ENCODE results near the gene EFCAB8.
"Not testable (repeated sequence)": the region's sequence is repeated elsewhere in the genome, so short reads cannot be mapped to it uniquely, and the experiment has no call there.

The EFCAB8 gene

GRCh38 chr20:32974204-32975064, 115.7 kb downstream of the EFCAB8 start:
- DNase-seq, result not testable (repeated sequence)

DNA sequence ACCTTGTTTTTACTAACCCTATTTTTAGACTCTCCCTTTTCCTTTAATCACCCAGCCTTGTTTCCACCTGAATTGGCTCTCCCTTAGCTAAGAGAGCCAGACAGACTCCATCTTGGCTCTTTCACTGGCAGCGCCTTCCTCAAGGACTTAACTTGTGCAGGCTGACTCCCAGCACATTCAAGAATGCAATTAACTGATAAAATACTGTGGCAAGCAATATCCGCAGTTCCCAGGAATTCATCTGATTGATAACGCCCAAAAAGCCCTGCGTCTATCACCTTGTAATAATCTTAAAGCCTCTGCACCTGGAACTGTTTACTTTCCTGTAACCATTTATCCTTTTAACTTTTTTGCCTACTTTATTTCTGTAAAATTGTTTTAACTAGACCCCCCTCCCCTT, 116.4 kb downstream of the EFCAB8 start:
- DNase-seq, result not testable (repeated sequence)

- DNase-seq, result no peak
Measured at GRCh38 chr20:32975698-32976674, 117.3 kb downstream of the EFCAB8 start.

DNA sequence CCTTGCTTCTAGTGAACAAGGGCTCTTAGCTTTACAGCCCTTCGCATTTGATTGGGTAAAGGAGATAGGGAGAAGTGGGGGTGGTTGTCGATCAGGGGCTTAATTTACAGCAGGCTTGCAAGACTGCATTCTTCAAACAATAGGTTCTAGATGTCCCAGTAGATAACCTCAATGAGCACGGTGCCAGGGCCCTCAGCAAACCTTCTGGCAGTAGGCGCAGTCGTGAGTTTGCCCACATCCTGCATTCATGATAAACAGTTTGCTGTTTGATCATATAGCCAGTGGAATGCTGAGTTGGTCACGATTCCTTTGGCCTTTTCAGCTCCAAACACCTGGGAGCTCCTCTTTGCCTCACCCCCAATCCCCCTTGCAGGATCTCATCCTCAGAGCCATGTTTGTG, 118.0 kb downstream of the EFCAB8 start:
- DNase-seq, result no peak

- no peak for DNase-seq
Measured at GRCh38 chr20:32977281-32978008, 118.7 kb downstream of the EFCAB8 start.

GRCh38 chr20:32978009-32978335, 119.2 kb downstream of the EFCAB8 start:
- no peak for DNase-seq

- DNase-seq, result no peak
Measured at GRCh38 chr20:32979201-32979998, 120.7 kb downstream of the EFCAB8 start.

- no peak for DNase-seq
Measured at GRCh38 chr20:32980131-32980941, 121.6 kb downstream of the EFCAB8 start.

GRCh38 chr20:32980990-32981389, 122.3 kb downstream of the EFCAB8 start:
- DNase-seq, result no peak

GRCh38 chr20:32982617-32983458, 124.1 kb downstream of the EFCAB8 start:
- DNase-seq, result no peak

DNA sequence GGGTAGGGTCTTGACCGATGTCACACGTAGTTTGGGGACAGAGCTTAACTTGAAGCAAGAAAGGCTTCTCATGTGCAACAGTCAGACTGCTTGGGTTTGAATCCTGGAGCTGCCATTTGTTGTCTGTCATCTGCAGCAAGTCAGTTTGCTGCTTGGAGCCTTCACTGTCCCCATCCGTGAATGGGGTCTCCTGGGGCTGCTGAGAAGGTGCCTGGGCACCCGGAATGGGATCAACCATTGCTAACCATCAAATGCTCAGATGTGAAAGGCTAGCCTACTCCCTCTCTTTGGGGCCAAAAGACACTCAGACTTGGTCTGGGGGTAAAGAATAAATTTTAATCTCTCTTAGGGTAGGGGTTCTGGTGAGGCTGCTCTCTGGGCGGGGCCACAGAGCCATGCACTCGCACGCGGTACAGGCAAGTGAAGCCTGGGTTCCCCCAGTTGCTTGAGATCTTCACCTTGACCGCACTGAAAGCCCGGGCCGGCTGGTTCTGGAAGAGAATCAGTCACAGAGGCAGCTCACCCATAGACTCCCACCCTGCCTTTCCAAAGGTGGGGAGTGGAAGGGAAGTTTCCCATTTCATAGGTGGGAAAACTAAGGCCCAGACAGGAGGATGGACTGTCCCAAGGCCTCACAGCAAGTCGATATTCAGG, 124.9 kb downstream of the EFCAB8 start:
- no peak for DNase-seq

DNA sequence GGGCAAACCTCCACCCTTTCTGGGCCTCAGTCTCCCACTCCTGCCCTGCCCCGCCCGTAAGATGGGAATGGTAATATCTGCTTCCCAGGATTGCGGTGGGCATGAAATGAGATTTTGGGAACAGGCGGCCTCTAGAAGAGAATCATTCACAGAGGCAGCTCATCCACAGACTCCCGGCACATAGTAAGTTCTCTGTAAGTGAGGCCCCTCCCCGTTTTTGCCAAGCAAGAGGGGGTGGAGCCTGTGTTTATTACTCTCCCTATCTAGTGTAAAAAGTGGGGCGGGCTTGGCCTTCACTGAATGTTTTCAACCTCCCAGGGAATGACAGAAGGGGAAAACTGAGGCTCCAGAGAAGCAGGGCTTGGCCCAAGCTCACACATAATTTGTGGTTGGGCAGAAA, 125.5 kb downstream of the EFCAB8 start:
- DNase-seq, result no peak

GRCh38 chr20:32984631-32985354, 126.1 kb downstream of the EFCAB8 start:
- DNase-seq, result no peak

DNA sequence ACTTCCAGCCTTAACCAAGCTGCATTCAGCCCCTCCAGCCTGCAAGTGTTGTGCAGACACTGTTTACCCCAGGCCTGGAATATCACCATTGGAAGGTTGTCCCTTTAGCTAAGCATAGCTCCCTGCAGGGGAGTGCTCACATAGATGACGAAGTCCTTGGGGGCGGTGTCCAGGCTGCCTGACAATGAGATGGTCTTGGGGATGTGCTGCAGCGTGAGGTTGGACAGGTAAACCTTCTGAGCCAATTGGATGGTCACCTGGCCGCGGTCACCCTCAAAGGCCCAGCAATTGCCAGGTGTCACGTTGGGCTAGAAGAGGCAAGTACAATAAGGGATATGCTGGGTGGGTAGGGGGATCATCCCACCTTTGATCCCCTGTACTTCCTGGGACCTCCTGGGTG, 126.9 kb downstream of the EFCAB8 start:
- DNase-seq, result no peak

DNA sequence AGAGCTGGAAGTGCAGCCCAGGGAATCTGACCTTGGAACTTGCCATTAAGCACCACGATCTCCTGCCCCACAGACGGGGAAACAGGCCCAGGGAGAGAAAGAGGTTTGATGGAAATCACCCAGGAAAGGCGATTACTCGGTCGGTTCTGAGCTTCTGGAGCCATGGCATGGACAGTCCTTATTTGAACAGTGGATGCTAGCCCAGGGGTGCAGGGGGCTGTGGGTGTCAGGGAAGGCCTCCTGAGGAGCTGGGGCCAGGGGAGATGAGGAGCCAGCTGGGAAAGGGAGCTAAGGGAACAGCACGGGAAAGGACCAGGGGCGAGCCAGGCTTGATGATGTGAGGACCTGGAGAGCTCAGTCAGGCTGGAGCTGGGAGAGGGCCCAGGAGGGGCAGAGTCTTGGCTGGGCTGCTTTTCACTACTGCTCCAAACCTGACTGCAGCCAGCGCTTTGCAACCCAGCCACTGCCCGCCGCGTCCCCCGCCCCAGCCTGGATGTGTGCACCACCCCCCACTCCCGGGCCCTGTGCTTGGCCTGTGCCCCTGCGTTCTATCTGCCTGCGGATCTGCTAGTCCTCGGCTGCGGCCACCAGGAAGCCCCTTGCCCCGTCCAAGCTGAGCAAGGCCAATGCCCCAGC, 127.7 kb downstream of the EFCAB8 start:
- no peak for DNase-seq

GRCh38 chr20:32987044-32987825, 128.5 kb downstream of the EFCAB8 start:
- no peak for DNase-seq

DNA sequence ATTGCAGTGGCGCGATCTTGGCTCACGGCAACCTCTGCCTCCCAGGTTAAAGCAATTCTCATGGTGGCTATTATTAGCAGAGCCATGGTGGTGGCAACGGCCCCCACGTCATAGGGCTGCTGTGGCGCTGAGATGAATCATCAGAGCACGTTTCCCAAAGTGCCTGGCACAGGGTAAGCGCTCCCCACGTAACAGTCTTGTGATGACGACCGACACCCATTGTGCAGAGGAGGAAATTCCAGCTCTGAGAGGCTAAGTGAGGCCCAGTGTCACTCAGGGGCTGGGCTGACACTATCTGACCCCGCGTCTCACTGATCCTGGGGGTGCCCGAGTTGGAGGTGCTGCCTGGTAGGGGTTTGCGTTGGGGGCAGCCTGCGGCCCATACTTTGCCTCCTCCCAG, 129.3 kb downstream of the EFCAB8 start:
- no peak for DNase-seq
